ENCODE results near the gene MDM1. TPM values are rescaled to one million over a fixed set of nuclear protein-coding genes. Genes with fewer than 3 reads are reported as not detected.

Gene MDM1
- total RNA-seq, 4 donors from 2014 or later, result 16.1 to 67.5 (median 31.5) TPM

DNA sequence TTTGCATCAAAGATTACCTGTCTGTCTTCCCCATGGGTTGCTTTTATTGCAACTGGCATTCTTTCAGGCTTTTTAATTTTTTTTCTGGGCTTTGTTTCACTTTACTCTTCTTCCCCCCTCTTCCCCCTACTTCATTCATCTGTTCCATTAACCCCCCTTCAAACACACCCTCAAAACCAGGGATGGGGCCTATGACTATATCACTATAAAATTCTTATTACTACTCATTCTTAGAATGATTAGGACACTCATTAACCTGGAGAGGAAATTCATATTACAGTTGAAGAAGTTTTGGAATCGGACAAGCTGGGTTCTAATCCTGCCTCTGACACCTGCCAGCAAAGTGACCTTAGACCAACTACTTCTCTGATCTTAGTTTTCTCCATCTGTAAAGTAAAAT lies 24.8 kb upstream of the MDM1 start:
- no peak for DNase-seq
- no peak overlapping the region for H3K4me3 ChIP-seq
- H3K27ac ChIP-seq, result no peak overlapping the region
- H3K27me3 ChIP-seq, result no peaks in the 10 kb centered on the region
- TF ChIP-seq, protein P1, sequence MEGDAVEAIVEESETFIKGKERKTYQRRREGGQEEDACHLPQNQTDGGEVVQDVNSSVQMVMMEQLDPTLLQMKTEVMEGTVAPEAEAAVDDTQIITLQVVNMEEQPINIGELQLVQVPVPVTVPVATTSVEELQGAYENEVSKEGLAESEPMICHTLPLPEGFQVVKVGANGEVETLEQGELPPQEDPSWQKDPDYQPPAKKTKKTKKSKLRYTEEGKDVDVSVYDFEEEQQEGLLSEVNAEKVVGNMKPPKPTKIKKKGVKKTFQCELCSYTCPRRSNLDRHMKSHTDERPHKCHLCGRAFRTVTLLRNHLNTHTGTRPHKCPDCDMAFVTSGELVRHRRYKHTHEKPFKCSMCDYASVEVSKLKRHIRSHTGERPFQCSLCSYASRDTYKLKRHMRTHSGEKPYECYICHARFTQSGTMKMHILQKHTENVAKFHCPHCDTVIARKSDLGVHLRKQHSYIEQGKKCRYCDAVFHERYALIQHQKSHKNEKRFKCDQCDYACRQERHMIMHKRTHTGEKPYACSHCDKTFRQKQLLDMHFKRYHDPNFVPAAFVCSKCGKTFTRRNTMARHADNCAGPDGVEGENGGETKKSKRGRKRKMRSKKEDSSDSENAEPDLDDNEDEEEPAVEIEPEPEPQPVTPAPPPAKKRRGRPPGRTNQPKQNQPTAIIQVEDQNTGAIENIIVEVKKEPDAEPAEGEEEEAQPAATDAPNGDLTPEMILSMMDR (IDR thresholded peaks at IDR 0.05), result no peak
- no peak for TF ChIP-seq POLR2A (IDR thresholded peaks at IDR 0.05)
- no peaks in the 10 kb centered on the region for H3K4me1 ChIP-seq
- H3K36me3 ChIP-seq, result no peaks in the 10 kb centered on the region
- H3K9me3 ChIP-seq, result no peaks in the 10 kb centered on the region
- intact Hi-C loops (cut with DNase I; ENCODE audit: low total_unique reads), result no loop called here

DNA sequence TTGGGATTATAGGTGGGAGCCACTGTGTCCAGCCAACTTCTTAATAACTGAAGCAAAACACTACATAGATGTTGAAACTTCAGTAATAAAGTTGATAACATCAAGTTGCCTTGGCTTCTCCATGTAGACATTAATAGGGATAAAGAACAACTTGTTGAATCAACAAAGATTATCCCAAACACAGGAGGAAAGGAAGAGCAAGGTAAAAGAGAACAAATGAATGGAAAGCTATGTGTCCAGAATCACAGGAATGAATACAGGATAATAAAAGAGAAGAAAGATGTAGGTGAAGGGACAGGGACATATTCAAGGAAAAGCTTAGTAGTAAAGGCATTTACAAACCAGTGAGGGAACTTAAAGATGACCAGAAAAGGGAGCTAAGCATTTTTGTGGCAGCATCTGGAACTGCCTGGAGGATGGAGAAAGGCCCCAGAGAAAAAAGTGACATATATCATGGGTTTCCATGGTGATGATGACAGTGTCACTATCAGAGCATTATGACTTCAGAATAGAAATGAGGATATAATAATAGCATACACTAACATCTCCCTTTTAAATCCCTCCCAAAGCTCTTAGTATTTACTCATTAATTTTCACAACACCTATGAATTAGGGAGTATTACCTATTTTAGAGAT lies 24.0 kb upstream of the MDM1 start:
- TF ChIP-seq, protein P1 (IDR thresholded peaks at IDR 0.05), result no peak
- TF ChIP-seq POLR2A (IDR thresholded peaks at IDR 0.05), result no peak
- H3K9me3 ChIP-seq, result no peaks in the 10 kb centered on the region
- intact Hi-C loops (cut with DNase I; ENCODE audit: low total_unique reads), result no loop called here
- no peak for DNase-seq
- H3K36me3 ChIP-seq, result no peaks in the 10 kb centered on the region
- no peak overlapping the region for H3K27ac ChIP-seq
- H3K4me1 ChIP-seq, result no peaks in the 10 kb centered on the region
- H3K4me3 ChIP-seq, result no peak overlapping the region
- H3K27me3 ChIP-seq, result no peaks in the 10 kb centered on the region

DNA sequence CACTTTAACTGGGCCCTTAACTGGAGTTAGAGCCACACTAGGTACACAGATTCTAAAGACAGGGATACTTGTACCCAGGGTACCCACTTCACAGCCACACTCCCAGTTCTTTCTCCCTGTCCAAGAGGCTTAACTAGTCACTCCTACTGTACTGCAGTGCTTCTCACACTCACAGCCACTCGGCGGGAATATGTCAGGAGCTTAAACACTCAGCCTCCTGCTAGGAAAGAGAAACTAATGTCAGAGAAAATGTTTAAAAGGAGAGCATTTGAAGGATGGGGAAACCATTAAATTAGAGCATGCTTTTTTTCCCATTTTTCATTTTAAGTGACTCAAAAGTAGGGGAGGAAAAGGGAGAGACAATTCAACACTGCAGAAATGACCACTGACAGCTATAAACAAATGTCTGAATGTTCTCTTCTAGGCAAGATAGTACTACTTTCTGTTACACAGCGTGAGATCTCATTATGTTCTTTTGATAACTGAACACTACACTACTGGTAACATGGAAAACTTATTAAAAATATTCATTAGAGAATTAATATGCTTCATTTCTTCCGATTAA lies 22.9 kb upstream of the MDM1 start:
- Histone ChIP-seq H3K27ac (peak overlapping the region; percentile 16 to 34), H3K36me3 (no peaks in the 10 kb centered on the region), H3K9me3 (no peaks in the 10 kb centered on the region), H3K4me3 (no peak overlapping the region), H3K4me1 (no peaks in the 10 kb centered on the region), H3K27me3 (no peaks in the 10 kb centered on the region)
- no peak for DNase-seq
- intact Hi-C loops (cut with DNase I; ENCODE audit: low total_unique reads), result no loop called here
- TF ChIP-seq POLR2A (IDR thresholded peaks at IDR 0.05), result no peak

DNA sequence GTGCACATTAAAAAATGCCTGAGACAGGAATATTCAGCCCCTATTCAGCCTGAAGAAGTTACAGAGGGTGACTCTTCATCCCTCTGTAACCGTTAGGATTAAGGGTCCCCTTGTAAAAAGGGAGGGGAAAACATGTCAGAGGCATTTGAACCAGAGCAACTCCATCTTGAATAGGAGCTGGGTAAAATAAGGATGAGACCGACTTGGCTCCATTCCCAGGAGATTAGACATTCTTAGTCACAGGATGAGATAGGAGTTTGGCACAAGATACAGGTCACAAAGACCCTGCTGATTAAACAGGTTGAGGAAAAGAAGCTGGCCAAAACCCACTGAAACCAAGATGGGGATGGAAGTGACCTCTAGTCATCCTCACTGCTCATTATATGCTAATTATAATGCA lies 19.9 kb upstream of the MDM1 start:
- Histone ChIP-seq H3K4me1 (no peaks in the 10 kb centered on the region), H3K9me3 (no peaks in the 10 kb centered on the region), H3K36me3 (no peaks in the 10 kb centered on the region), H3K27ac (no peak overlapping the region), H3K27me3 (no peaks in the 10 kb centered on the region), H3K4me3 (no peak overlapping the region)
- TF ChIP-seq, protein P1 (IDR thresholded peaks at IDR 0.05), result no peak
- no peak for TF ChIP-seq POLR2A (IDR thresholded peaks at IDR 0.05)
- peak in 1 of 2 donors; percentile 31 for DNase-seq
- intact Hi-C loops (cut with DNase I; ENCODE audit: low total_unique reads), result no loop called here

DNA sequence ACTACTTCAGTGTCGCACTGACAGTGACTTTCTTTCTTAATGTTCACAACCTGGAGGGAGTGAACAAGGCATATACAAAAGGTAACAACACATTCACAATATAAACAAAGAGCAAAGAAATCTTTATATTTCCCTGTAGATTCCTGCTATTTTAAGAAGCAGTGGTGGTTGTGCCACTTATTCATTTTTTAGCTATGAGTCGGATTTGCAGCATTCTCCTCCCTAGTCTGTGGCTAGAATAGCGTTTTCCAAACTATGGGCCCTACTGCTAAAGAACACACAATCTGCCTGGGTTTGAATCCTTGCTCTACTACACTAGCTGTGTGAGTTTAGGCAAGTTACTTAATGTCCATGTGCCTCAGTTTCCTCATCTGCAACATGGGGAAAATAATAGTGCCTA lies 18.6 kb upstream of the MDM1 start:
- Histone ChIP-seq H3K9me3 (no peaks in the 10 kb centered on the region), H3K4me3 (no peak overlapping the region), H3K4me1 (no peaks in the 10 kb centered on the region), H3K27ac (no peak overlapping the region), H3K27me3 (no peaks in the 10 kb centered on the region), H3K36me3 (no peaks in the 10 kb centered on the region)
- intact Hi-C loops (cut with DNase I; ENCODE audit: low total_unique reads), result no loop called here
- TF ChIP-seq, protein P1 (IDR thresholded peaks at IDR 0.05), result no peak
- no peak for DNase-seq

Data from uterus (tissue), 4 donors.